Activated naive CD8-positive, alpha-beta T cell treated with anti-CD3 and anti-CD28 coated beads, Interleukin-2, amount 50 U/mL, for 24 hours (primary cell): ENCODE results near the gene SMIM43.

Experiments used
- ATAC-seq: fragments of 150-1000 bp; cut with Tn5 transposase; one replicate; pipeline ENCODE4 v1.10.0; 2021
- DNase-seq: peaks from one replicate; pipeline ENCODE4 v3.0.0; 2021
- H3K27ac Mint-ChIP-seq: one replicate; pipeline ENCODE4 v1.8.0; 2021; ENCODE audit warnings: mild to moderate bottlenecking, mixed read lengths
- H3K27me3 Mint-ChIP-seq: one replicate; pipeline ENCODE4 v1.8.0; 2021; ENCODE audit warnings: mixed read lengths
- H3K36me3 Mint-ChIP-seq: one replicate; pipeline ENCODE4 v1.8.0; 2021; ENCODE audit warnings: low read depth, mixed read lengths
- H3K4me1 Mint-ChIP-seq: one replicate; pipeline ENCODE4 v1.8.0; 2021; ENCODE audit warnings: mixed read lengths
- H3K4me3 Mint-ChIP-seq: one replicate; pipeline ENCODE4 v1.8.0; 2021; ENCODE audit warnings: mild to moderate bottlenecking, moderate library complexity, mixed read lengths
- H3K9me3 Mint-ChIP-seq: one replicate; pipeline ENCODE4 v1.8.0; 2021; ENCODE audit warnings: mixed read lengths

Gene SMIM43

GRCh38 chr4:121789960-121790829, 25.2 kb upstream of the SMIM43 start:
- ATAC-seq (no peak), DNase-seq (no peak)
- Mint-ChIP-seq H3K27ac (no peak overlapping the region), H3K4me1 (no peaks in the 10 kb centered on the region), H3K27me3 (peaks cover 24% of the 10 kb centered on the region), H3K36me3 (no peaks in the 10 kb centered on the region), H3K4me3 (no peak overlapping the region), H3K9me3 (no peaks in the 10 kb centered on the region)

- no peak for DNase-seq
- Mint-ChIP-seq H3K27ac (no peak overlapping the region), H3K4me3 (no peak overlapping the region), H3K36me3 (no peaks in the 10 kb centered on the region), H3K4me1 (no peaks in the 10 kb centered on the region), H3K9me3 (no peaks in the 10 kb centered on the region), H3K27me3 (peaks cover 19% of the 10 kb centered on the region)
- ATAC-seq = no peak
These were observed 24.5 kb upstream of the SMIM43 start for GRCh38 chr4:121789455-121789854.

- Mint-ChIP-seq H3K36me3 (no peaks in the 10 kb centered on the region), H3K4me1 (no peaks in the 10 kb centered on the region), H3K27me3 (peaks cover 19% of the 10 kb centered on the region), H3K9me3 (no peaks in the 10 kb centered on the region), H3K4me3 (no peak overlapping the region), H3K27ac (no peak overlapping the region)
- ATAC-seq (no peak), DNase-seq (no peak)
These were observed 23.9 kb upstream of the SMIM43 start for GRCh38 chr4:121788896-121789295.

- H3K27me3 Mint-ChIP-seq = peaks cover 22% of the 10 kb centered on the region
These were observed 21.3 kb upstream of the SMIM43 start for GRCh38 chr4:121786221-121786620.

GRCh38 chr4:121785479-121785878, 20.5 kb upstream of the SMIM43 start:
- no peak for DNase-seq

More at GRCh38 chr4:121786221-121786620, 21.3 kb upstream of the SMIM43 start:
- no peak for DNase-seq
- Mint-ChIP-seq H3K9me3 (no peaks in the 10 kb centered on the region), H3K27ac (no peak overlapping the region), H3K36me3 (no peaks in the 10 kb centered on the region), H3K4me3 (no peak overlapping the region), H3K4me1 (no peaks in the 10 kb centered on the region)
- ATAC-seq = no peak

GRCh38 chr4:121784975-121785374, 20.0 kb upstream of the SMIM43 start:
- Mint-ChIP-seq H3K4me3 (no peak overlapping the region), H3K27ac (no peak overlapping the region), H3K9me3 (no peaks in the 10 kb centered on the region), H3K4me1 (no peaks in the 10 kb centered on the region), H3K36me3 (no peaks in the 10 kb centered on the region), H3K27me3 (peaks cover 23% of the 10 kb centered on the region)
- DNase-seq (no peak), ATAC-seq (no peak)

More at GRCh38 chr4:121785479-121785878, 20.5 kb upstream of the SMIM43 start:
- H3K4me1 Mint-ChIP-seq = no peaks in the 10 kb centered on the region
- ATAC-seq = no peak
- H3K9me3 Mint-ChIP-seq = no peaks in the 10 kb centered on the region
- H3K27me3 Mint-ChIP-seq = peaks cover 24% of the 10 kb centered on the region
- no peak overlapping the region for H3K4me3 Mint-ChIP-seq
- H3K36me3 Mint-ChIP-seq = no peaks in the 10 kb centered on the region
- no peak overlapping the region for H3K27ac Mint-ChIP-seq

- DNase-seq (no peak), ATAC-seq (no peak)
- Mint-ChIP-seq H3K27ac (no peak overlapping the region), H3K4me1 (no peaks in the 10 kb centered on the region), H3K27me3 (peaks cover 21% of the 10 kb centered on the region), H3K9me3 (no peaks in the 10 kb centered on the region), H3K4me3 (no peak overlapping the region), H3K36me3 (no peaks in the 10 kb centered on the region)
These were observed 19.4 kb upstream of the SMIM43 start for GRCh38 chr4:121784401-121784800.

- no peak for ATAC-seq
- no peak for DNase-seq
- Mint-ChIP-seq H3K4me1 (no peaks in the 10 kb centered on the region), H3K27me3 (peaks cover 12% of the 10 kb centered on the region), H3K36me3 (no peaks in the 10 kb centered on the region), H3K4me3 (no peak overlapping the region), H3K9me3 (no peaks in the 10 kb centered on the region), H3K27ac (no peak overlapping the region)
These were observed 18.2 kb upstream of the SMIM43 start for GRCh38 chr4:121783210-121783609.

- no peaks in the 10 kb centered on the region for H3K9me3 Mint-ChIP-seq
- H3K4me1 Mint-ChIP-seq = no peaks in the 10 kb centered on the region
- peaks cover 10% of the 10 kb centered on the region for H3K27me3 Mint-ChIP-seq
- H3K4me3 Mint-ChIP-seq = no peak overlapping the region
- DNase-seq = no peak
- H3K27ac Mint-ChIP-seq = no peak overlapping the region
- no peaks in the 10 kb centered on the region for H3K36me3 Mint-ChIP-seq
- no peak for ATAC-seq
These were observed 14.1 kb upstream of the SMIM43 start for GRCh38 chr4:121778991-121779628.

- no peaks in the 10 kb centered on the region for H3K36me3 Mint-ChIP-seq
- DNase-seq = no peak
- H3K27me3 Mint-ChIP-seq = peaks cover 4% of the 10 kb centered on the region
- ATAC-seq = peak; percentile 7
- H3K4me1 Mint-ChIP-seq = no peaks in the 10 kb centered on the region
- no peak overlapping the region for H3K27ac Mint-ChIP-seq
- no peaks in the 10 kb centered on the region for H3K9me3 Mint-ChIP-seq
- no peak overlapping the region for H3K4me3 Mint-ChIP-seq
These were observed 12.7 kb upstream of the SMIM43 start for GRCh38 chr4:121777625-121778024.

GRCh38 chr4:121776610-121777401, 11.8 kb upstream of the SMIM43 start:
- Mint-ChIP-seq H3K27ac (no peak overlapping the region), H3K36me3 (no peaks in the 10 kb centered on the region), H3K4me3 (no peak overlapping the region), H3K27me3 (peaks cover 4% of the 10 kb centered on the region), H3K4me1 (no peaks in the 10 kb centered on the region), H3K9me3 (no peaks in the 10 kb centered on the region)
- no peak for ATAC-seq
- no peak for DNase-seq

GRCh38 chr4:121773883-121774282, 8.9 kb upstream of the SMIM43 start:
- Mint-ChIP-seq H3K27me3 (peaks cover 3% of the 10 kb centered on the region), H3K36me3 (no peaks in the 10 kb centered on the region), H3K4me3 (no peak overlapping the region), H3K9me3 (no peaks in the 10 kb centered on the region), H3K4me1 (no peaks in the 10 kb centered on the region), H3K27ac (no peak overlapping the region)
- DNase-seq (no peak), ATAC-seq (no peak)

- no peaks in the 10 kb centered on the region for H3K4me1 Mint-ChIP-seq
- H3K27ac Mint-ChIP-seq = no peak overlapping the region
- no peaks in the 10 kb centered on the region for H3K9me3 Mint-ChIP-seq
- H3K27me3 Mint-ChIP-seq = peaks cover 8% of the 10 kb centered on the region
- no peak for DNase-seq
- no peak for ATAC-seq
- no peaks in the 10 kb centered on the region for H3K36me3 Mint-ChIP-seq
- no peak overlapping the region for H3K4me3 Mint-ChIP-seq
These were observed 6.9 kb upstream of the SMIM43 start for GRCh38 chr4:121771869-121772268.

GRCh38 chr4:121769341-121769740, 4.4 kb upstream of the SMIM43 start:
- no peak for ATAC-seq
- Mint-ChIP-seq H3K9me3 (no peaks in the 10 kb centered on the region), H3K36me3 (no peaks in the 10 kb centered on the region), H3K4me3 (no peak overlapping the region), H3K27ac (no peak overlapping the region), H3K27me3 (peaks cover 27% of the 10 kb centered on the region), H3K4me1 (peaks cover 4% of the 10 kb centered on the region)
- DNase-seq = no peak
